Stimulated activated CD4-positive, alpha-beta T cell treated with anti-CD3 and anti-CD28 coated beads, TNF-alpha, amount 100 ng/mL, for 48 hours (primary cell): ENCODE results near the gene GNAQ.

Experiments used
- DNase-seq, 3 donors: peaks; one replicate each; pipeline ENCODE4 v3.0.0-alpha.2; 2020; ENCODE audit warnings: low read depth in 3 of 3

GNAQ gene

DNA sequence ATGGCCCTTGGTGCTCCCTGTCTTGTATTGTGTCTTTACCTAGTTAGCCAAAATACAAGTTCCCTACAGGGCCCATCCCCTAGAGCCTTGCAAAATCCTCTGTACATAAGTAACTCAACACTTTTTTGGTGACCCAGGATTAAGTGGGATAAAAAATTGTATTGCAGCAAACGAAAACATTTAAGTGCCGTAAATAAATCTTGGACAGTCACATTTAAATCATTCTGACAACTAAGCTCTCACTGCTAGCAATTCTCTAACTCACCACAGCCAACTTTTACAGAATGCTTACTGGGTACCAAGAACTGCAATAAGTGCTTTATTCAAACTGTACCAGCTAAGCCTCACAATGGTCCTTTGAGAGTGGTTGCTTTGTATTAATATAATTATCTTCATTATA is 56.6 kb downstream of the GNAQ start:
- no peak for DNase-seq

DNA sequence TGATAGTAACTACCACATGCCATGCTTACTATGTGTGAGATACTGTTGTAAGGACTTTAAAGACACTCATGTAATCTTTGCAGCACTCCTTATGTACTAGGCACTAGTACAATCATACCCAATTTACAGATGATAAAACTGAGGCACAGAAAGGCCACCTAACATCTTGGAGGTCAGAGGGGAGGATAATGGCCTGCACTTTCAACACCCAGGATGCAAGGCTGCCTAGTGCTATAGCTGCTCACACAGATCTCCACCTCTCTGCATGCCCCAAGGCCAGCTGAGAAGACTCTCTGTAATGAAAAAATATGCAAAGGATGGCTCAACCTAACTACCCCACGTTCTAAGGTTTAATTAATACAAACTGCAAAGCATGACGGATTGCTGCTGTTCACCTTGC is 57.2 kb downstream of the GNAQ start:
- DNase-seq = no peak

DNA sequence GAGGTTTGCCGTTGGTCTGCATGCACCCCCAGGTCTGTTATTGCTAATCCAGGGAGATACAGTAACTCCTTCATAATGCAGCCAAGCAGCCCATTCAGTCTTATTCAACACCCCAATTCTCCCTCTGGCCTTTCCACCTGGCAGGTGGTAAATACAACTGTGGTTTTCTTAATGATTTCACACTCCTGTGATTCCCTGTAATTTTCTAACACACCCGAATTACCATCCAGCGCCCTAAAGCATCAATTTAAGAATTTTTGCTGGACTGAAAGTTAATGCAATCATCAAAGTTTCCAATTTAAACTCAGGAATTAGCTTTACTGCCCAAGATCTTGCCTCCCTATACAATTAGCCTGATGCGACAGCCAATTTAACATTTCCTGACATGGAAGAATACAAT is 62.5 kb downstream of the GNAQ start:
- no peak for DNase-seq

DNA sequence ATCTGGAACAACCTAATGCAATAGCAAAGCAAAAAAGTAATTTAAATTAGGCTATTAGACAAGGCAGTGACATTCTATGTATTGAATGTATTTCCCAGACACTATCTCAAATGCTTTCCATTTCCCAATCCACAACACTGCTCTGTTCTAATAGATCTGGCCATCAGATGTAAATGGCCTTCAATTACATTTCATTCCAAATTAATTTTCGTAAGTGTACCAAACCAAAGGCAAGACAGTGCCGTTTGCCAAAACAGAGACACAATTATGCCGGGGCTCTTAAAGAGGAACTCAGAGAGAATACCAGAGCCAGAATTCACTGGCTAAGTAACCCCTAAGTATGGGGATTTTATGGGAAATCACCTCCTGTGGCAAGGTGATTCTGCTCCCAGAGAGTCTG is 63.1 kb downstream of the GNAQ start:
- DNase-seq = no peak

DNA sequence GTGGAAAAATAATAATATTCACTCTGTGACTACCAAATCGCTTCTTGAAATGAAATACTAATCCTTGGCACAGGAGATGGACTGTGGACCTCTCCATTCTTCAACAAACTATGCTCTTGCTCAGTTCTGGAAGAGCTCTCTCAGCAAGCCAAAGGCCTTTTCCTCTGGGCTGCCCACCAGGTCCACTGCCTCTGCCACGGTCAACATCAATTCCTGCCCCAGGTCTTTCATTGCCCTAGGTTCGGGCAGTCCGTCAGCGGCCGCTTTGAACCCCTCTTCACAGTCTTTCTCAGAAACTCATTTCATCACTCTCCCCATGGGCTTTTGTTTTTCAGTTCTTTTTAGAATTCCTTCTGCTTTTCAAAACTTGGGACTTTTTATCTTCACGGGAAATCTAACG is 64.9 kb downstream of the GNAQ start:
- no peak for DNase-seq

DNA sequence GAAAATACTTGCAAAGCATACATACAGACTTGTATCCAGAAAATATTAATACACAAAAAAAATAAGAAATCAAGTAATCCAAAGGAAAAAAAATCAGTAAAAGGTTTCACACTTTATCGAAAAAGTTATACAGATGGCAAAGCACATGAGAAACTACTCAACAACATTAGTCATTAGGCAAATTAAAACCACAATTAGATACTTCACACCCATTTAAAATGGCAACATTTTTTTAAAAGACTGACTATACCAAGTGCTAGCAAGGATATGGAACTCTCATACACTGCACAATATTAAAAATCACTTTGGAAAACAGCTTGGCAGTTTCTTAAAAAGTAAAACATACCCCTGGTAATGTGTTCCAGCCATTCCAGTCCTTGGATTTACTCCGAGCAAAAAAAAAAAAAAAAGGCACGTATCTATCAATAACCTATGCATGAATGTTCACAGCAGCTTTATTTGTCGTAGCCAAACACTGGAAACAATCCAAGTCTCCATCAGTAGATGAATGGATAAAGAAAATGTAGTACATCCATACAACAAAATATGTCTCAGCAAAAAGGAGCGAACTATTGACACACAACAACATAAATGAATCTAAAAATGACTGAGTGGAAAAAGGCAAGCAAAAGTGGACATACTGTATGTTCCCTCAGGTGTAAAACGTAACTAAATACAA is 66.0 kb downstream of the GNAQ start:
- no peak for DNase-seq

DNA sequence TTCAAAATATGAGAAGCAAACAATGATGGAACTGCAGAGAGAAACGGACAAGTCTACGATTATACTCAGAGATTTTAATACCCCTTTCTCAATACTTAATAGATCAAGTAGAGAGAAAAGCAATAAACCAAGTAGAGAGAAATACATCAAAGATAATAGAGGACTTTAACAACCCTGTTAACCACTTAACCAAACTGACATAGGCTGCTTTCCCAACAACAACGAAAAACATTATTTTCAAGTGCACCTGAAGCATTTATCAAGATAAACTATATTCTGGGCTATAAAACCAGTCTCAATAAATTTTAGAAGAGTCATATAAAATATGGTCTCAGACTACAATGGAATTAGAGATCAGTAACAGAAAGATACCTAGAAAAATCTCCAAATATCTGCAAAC is 67.4 kb downstream of the GNAQ start:
- no peak for DNase-seq

DNA sequence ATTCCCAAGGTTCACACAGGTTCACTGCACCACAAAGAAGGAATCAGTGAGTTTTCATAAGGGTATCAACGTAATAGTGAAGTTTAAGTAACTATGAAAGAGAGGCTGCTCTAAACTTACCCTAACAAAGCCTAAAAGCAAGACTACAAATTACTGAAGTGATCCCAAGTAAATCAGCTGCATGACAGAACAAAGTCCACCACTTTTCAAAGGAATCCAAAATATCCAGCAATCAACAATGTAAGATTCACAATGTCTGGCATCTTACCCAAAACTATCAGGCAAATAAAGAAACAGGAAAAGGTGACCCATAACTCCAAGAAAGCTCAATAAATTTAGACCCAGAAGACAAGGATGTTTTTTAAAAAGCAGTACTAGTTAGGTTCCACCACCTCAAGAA is 70.1 kb downstream of the GNAQ start:
- DNase-seq = no peak

DNA sequence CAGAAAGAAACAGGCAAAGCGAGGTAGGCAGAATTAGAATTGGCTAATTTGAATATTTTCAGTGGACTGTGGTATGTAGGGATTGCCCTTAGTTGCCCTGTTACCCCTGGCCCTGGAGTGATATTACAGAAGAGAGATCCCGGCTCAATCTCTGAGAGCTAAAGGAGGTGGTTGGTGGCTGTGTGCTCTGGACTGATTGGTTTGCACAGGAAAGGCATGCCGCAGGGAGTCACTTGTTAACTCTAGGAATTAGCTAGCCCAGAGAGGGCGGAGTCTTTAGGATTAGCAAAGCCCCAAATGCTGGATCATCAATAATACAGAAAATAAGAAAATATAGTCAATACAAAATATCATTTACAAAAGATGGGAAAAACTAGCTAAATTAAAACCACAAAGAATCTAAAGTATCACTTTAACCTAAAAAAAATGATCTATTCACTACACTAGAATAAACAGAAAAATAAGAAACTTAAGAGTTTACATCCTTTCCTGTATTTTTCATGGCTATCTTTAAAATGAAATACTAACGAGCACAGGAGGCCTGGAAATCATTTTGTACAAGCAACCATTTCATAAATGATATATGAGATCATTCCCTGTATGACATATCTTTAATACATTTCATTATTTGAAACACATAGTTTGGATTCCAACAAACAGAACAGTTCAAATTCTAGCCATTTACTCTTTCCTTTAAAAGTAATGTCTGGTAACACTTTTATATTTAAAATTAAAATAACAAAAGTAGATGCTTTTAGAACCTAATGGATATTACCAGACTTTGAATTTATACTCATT is 71.1 kb downstream of the GNAQ start:
- no peak for DNase-seq

DNA sequence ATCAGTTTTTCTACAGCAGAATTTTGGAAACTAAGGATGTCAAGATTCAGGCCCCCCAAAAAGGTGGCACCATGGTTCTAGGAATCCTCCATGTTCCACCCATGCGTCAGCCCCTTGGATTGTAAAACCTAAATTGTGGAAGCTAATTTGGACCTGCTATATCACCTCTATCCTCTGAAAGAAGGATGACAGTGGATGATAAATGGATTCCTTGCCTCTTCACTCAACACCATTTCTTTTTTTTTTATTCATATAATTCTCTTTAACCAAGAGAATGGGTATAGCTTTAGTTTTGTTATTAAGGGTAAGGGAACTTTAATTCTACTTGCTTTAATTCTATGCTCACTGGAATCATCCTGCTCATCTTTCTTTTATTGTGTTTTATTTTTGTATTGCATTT is 71.8 kb downstream of the GNAQ start:
- DNase-seq = no peak

DNA sequence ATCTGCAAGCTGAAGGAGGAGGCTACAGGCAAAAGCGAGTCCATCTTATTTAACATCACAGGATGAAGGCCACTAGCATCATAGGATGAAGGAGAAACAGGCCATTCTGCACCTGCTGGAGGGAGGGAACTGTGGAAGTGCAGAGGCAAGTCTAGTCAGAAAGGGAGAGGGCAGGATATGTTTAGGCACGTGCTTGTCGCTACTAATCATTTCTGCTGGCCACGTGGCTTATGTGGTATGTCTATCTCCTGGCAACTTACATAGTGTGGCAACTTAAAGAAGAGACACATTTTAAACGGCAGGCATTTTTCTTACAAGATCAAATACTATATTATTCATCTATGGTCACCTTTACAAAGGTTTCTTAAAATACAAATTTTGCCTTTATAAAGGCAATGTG is 74.0 kb downstream of the GNAQ start:
- DNase-seq = no peak

DNA sequence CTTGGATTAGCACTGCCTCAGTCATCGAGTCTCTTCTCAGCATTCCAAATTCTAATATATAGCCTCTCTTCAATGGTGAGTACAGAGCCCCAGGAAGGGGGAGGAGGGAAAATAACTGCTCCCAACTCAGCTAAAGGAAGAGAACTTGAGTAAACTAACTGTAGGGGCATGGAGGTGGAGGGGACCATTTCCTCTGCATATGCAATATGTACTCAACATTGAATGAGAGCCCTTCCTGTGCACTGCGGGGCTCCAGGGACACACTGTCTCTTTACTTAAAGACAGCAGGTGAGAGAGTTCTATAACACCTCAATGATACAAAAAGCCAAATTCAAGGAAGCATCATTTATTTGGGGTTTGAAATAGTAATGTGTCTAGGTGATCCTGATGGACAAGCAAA is 75.1 kb downstream of the GNAQ start:
- no peak for DNase-seq

DNA sequence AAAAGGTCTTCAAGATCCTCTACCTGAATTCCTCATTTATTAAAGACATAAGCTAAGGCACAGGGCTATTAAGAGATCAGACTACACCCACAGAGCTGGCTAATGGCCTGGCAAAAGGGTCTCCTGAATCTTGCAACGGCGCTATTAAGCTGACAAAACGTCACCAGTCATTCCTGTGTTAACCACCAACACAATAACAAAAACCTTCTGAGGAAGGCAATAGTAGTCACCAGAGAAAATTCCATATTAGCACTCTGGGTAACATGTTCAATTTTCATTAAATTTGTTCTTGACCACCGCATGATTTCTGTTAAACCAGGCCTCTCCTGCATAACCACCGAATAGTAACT is 77.0 kb downstream of the GNAQ start:
- DNase-seq = no peak

DNA sequence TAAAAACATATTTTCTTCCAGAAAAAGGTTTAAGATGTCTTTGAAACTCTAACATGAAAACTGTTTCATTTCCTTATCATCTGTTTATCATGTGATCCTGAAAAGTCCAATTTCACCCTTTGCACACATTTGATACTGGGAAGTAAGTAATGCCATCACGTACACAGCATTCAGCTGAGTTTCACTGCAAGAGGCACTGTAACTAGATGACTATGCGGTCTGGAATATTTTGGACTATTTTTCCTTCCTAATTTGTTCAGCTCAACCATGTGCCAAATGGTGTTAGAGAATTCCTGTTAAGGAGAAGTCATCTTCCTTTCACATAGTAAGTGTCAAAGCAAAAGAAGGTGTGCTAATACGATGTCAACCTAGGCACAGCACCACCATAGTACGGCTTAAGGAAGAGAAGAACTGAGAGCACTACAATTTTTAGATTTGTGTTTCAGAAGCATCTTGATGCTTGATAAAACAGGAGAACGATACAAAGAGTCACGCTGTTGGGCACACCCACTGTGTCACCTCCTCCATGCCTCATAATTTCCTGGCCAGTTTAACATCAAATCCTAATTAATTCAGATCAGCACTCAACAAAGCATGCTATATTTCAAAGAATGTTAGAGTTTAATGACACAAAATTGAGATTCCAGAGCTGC is 77.5 kb downstream of the GNAQ start:
- no peak for DNase-seq

DNA sequence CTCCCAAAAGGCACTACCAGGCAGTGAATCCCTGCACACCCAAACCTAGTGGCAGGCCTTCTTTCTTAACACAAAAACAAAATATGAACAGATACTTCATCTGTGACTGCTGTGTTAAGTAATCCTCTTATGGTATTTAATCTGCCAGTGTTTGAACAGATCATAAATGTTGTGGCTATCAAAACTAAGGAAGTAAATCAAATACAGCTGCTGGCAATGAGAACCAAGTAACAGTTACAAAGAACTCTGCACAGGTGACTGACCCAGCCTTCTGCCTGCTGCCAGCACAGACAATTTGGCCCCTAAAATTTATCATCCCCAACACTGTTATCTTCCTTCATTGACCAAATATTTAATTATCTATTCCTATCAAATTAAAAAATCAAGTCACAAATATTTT is 78.0 kb downstream of the GNAQ start:
- no peak for DNase-seq

DNA sequence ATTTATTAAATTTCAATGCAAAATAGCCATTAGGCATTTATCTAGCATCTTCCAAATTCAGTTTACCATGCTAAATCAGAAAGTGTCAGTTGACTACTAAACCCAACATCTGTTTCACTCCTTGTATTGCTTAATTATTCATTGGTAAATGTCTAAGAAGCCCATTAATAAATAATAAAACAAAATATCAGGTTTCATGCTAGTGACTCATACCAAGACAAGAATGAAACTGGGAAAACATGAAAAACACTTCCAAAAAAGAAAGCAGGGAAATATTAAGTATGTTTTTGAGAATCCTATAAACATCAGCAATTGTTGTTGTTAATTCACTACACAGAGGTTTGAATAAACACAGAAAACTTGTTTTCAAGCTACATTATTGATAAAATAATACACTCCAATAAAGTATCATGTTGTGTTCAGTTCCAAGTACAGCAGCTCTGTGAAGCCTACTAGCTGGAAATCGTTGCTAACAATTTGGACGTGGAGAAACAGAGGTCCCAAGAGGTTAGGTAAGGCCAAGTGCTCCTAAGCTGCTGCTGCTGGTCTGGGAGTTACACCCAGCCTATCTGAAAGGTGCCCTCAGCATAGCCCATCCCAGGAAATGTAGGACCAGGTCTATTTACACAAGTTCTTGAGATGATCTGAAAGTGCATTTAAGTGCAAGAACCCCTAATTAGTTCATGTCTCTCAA is 78.8 kb downstream of the GNAQ start:
- no peak for DNase-seq

DNA sequence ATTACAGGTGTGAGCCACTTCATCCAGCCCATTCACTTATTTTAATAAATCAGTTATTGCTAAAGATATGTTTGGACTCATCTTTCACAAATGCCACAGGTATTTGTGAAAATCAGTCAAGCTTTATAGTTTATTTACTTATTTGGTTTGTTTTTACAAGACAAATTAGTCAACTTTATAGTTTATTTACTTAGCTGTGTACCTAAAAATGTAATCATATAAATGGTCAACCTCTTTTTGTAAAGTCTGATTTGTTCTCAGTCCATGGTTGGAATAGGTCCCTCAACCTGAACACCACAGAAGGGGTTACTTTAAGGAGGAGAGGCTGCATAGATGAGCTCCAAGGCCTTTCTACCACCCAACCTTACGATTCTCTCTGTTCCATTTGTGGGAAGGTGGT is 80.2 kb downstream of the GNAQ start:
- DNase-seq = no peak

DNA sequence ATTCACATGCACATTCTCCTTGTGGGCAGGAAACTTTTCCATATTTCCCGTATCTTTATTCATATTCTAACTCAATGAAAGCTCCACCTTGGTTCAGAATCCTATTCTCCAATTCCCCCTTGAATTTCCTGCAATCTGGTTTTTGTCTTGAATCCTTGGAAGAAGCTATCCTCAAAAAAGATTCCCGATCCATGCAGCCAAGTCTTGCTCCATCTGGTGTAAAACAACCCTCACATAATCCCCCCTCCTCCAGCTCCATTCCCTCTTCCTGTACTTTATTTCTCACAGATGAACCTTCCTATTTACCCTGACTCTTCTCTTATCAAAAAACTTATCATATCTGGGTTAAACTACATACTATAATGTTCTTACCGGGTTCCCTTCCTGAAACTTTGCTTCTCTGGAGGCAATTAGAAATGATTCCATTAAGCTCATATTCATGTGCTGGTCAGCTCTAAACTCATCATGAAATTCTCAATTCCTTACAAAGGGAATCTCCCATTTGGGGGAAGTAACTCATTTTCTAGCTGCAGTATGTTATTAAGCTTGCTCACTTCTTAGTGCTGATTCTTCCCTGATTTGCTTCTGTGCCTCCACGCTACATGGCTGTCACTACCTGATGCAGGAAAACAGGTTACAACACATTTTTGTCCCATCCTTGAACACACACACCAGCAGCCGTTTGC is 81.7 kb downstream of the GNAQ start:
- DNase-seq = no peak

DNA sequence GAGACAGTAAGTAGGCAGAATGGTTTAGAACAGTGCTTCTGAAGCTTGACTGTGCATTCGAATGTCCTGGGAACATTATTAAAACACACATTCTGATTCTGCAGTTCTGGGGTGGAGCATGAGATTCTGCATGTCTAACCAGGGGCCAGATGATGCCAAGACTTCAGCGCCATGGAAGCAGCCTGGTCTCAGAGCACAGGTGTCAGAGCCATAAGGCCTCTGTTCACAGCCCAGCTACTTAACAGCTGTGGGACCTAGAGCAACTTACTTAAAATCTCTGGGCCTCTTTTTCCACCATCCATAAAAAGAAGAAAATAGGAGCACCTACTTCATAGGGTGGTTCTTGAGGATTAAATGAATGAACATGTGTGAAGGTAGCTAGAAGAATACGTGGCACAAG is 84.0 kb downstream of the GNAQ start:
- DNase-seq = no peak

DNA sequence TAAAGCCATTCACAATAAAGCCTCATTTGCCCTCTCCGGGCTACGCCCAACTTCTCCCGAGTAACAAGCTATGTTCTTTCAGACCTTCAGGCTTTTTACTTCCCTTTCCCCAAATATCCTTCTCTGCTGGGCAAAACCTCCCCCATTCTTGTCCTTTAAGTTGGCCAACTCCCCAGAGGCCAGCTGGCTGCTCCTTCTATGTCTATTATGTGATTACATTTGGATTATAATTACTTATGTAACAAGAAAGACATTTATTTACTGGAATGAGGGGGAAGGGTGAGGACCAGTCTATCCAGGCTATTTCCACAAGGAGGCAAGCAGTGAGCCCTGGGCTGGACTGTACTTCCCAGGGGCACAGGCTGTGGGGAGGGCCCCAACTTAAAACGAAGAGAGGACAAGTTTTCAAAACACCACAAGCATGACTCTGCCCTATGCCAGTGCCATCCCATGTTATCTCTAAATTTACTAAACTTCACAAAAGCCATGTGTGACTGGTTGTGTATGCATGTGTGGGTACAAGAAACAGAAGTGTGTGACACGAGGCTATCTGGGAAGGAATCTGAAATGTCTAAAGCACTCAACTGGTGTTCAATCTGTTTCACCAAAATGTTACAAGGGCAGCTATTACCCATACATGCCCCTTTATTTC is 84.5 kb downstream of the GNAQ start:
- DNase-seq = no peak

DNA sequence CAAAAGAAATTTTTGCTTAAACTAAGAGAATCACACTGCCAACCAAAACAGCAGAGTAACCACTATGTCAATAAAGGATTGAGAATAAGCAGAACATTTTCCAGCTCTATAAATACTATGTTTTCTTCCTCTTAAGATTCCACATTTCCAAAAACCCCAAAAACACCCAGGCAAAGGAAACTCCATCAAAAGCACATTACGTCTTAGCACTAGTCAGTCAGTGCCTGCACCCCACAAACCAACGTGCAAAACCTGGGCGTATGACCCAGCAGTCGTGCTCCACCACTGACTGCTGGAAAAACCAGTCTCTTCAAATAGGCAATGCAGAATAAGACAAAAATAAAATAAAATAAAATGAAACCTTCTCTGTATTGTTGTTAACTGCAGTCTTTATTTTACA is 85.3 kb downstream of the GNAQ start:
- no peak for DNase-seq

DNA sequence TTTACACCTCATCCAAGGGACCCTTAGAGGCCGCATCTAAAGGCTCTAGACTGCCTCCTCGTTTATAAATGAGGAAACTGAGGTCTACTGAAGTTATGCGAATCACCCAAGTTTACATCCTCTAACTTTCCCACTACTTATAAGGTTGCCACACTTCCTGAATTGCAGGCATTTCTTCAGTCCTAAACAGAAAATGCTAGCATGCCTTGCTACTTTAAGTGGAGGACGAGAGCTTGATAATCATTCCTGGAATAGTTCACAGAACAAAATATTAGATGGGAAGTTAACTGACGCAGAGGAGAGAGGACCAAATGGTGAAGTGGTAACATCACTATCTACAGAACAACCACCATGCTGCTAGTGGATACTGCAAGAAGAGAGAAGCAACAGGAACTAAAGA is 85.8 kb downstream of the GNAQ start:
- no peak for DNase-seq
